Stimulated activated naive CD8-positive, alpha-beta T cell treated with anti-CD3 and anti-CD28 coated beads, Interleukin-15, Interleukin-2, amounts not matched to agents 100 U/mL and 50 U/mL, for 24 hours (primary cell): ENCODE results near the gene TP73.

ENCODE experiments used
- ATAC-seq: fragments of 150-1000 bp; cut with Tn5 transposase; one replicate; pipeline ENCODE4 v1.10.0; 2021
- DNase-seq: peaks from one replicate; pipeline ENCODE4 v3.0.0; 2021

Gene TP73

DNA sequence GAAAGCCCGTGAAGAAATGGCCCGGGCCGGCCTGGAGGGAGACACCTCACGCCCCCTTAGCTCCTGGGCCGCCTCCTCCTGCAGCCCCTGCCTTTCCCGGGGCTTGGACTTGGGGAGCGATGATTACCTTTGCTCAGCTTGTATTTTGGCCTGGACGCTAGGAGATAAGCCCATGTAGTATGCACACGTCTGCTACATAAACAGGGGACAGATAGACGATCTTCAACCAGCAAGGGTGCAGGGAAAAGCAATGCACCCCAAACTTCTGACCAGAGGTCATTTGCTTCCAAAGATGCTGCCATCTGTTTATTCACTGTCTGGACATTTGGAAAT is 936 bp downstream of the TP73 start:
- ATAC-seq (no peak), DNase-seq (no peak)

DNA sequence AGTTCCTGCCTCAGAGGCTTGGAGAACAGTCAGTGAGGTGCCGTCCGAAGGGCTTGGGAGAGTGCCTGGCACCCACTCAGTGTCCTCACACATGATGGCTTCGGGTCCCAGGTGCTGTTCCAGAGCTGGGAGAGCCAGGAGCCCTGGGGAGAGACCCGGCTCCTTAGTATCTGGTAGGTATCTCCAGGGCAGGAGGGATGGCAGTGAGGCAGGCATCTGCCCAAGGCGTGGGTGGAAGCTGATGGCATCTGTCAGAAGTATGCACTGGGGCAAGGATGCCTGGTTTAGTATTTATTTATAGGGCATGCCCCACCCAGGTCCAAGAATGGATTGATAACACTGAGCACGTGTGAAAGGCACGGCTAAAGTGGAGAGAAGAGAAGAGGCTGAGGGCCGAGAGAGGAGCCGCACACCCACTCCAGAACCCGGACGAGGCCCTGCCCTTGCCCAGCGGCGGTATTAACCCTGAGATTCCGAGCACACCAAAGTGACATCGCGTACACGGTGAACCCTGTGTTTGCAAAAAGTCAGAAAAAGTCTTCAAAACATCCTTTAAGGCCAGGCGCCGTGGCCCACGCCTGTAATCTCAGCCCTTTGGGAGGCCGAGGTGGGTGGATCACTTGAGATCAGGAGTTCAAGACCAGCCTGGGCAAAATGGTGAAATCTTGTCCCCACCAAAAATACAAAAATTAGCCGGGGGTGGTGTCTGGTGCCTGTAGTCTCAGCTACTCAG is 2.4 kb downstream of the TP73 start:
- DNase-seq (no peak), ATAC-seq (no peak)

DNA sequence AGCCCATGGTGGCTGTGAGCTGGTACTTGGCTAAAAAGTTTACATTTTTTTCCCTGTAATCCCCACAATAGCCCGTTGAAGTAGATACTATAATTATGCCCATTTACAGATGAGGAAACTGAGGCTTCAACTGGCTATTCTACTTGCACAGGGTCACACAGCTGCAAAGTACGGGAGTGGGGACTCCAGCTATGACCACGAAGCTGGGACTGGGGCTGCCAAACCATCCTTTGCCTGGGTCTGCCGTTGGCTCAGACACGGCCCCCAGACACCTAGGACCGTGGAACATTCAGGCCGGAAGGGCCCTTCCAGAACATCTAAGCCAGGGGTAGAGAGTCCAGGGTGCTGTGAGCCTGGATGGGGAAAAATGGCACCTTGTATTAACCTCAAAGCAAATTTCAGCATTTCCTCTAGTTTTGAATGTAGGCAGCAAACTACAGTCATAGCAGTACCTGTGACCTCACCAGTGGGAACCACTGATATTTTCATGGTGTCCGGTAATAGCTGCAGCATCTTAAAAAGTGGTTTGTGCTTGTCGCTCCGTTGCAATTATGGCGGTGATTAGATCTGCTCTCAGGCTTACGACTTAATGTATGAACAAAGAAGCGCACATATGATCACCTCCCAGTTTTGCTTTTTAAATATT is 4.3 kb downstream of the TP73 start:
- DNase-seq (peak; percentile 27), ATAC-seq (peak; percentile 44)

- ATAC-seq, result no peak
- DNase-seq, result no peak
Measured at GRCh38 chr1:3657096-3657475, 4.8 kb downstream of the TP73 start.

DNA sequence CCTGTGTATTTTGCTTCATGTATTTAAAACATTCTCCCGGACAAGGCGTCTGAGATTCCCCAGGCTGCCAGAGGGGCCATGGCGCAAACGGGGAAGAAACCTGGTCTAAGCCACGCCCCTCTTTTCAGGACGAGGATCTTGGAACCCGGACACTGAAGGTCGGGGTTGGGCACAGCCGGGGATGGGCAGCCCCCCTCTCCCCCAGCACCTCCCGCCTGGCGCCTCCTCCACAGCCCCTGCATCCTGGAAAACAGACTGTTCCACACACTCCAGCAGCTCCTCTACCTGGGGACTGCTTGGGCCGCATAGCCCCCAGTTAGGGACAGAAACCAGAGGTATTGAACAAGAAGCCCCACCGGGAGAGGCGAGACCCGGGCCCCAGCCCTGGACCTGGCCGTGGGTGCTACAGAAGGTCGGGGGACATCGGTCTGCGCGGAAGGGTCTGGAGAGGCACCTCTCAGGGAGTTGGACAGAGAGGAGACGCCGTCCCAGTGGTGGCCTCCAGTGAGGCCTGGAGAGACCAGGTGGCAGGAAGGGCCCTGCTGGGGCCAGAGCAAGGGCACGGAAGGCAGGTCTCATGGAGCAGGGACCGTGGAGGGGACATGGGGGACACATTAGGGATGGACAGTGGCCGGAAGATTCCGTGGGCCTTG is 5.4 kb downstream of the TP73 start:
- no peak for DNase-seq
- no peak for ATAC-seq

DNA sequence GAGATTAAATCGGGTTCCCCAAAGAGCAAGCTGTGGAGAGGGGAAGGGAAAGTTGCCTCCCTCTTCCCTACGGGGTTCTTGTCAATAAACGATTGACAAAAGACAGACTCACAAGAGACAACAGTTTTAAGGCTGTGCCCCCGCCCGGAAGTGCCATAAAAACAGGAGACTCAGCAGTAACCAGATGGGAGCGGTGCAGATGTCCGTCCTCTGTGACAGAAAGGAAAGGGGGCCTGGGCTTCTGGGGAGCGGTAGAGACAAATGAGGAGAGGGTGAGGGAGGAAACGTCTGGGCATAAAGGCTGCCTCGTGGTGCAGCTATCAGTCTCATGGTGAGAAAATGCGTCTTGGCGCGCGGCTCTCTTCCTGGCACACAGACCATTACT is 5.9 kb downstream of the TP73 start:
- DNase-seq (no peak), ATAC-seq (no peak)

- ATAC-seq, result no peak
- DNase-seq, result no peak
Measured at GRCh38 chr1:3659093-3659492, 6.8 kb downstream of the TP73 start.

GRCh38 chr1:3660704-3661103 is 8.4 kb downstream of the TP73 start:
- ATAC-seq, result no peak

DNA sequence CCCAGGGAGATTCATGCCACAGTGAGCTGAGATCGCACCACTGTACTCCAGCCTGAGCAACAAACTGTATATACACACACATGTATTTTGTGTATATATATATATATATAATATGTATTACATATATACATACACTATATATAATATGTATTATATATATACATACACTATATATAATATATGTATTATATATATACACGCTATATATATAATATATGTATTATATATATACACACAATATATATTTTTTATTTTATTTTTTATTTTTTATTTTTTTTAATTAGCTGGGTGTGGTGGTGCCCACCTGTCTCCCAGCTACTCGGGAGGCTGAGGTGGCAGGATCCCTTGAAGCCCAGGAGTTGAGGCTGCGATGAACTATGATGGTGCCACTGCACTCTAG is 9.3 kb downstream of the TP73 start:
- DNase-seq (no peak), ATAC-seq (no peak)

More at GRCh38 chr1:3660704-3661103, 8.4 kb downstream of the TP73 start:
- DNase-seq, result no peak

DNA sequence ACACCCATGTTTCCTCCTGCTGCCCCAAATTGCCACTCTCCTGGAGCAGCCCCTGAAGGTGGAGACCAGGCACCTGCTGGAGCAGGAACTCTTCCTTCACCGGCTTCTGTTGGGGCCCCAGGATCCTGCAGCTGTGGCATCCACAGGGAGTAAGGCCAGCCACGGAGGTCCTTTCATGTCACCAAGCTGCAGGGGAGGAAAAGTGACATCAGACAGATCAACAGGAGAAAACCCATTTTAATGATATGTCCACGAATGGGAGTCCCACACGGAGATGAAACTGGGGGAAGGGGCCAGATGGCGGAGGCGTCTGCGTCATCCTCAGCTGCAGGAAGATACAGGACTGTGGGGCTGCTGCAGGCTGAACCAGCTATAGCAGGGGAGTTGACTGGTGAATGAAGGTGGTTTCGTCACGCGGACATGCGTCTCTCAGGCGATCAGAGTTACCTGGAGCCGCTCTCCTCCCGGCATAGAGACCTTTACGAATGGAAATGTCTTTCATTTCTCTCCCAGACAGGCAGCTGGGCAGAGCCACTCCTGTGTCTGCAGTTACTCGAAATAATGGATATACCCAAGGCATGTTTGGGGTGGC is 9.9 kb downstream of the TP73 start:
- ATAC-seq (no peak), DNase-seq (no peak)

GRCh38 chr1:3663999-3664699 is 11.8 kb downstream of the TP73 start:
- DNase-seq (no peak), ATAC-seq (no peak)

- ATAC-seq (no peak), DNase-seq (no peak)
Measured at GRCh38 chr1:3664700-3665375, 12.5 kb downstream of the TP73 start.

GRCh38 chr1:3668148-3668547 is 15.8 kb downstream of the TP73 start:
- ATAC-seq, result no peak
- no peak for DNase-seq

DNA sequence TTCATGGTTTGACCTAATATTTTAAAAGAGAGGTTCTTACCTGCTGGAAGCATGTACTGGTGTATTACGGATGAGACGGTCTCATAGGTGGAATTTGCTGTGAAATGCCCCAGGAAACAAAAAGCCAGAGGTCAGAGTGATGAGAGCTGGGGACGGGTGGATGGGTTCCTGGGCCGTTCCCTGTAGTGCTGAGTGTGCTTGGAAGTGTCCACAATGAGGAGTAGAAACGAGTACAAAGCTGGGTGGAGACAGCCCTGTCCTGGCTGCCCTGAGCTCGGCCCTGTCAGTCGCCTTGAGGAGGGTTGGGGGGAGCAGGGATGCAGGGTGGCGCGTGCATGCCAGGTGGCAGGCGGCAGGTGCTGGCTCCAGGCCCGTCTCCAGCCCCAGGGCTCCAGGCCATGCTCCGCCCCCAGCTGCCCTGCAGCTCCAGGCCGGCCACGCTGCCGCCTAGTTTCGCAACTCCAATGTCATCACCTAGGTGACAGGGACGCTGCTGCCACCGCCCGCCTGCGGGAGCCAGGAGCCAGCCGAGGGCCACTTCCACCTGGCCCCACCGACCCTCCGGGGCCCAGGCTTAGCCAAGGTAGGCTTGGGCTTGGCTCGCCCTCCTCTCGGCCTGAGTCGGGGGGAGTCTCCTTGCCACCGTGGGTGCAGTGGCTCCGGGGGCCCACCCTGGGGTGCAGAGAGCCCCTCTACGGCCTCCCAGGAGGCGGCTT is 16.4 kb downstream of the TP73 start:
- DNase-seq (no peak), ATAC-seq (no peak)

DNA sequence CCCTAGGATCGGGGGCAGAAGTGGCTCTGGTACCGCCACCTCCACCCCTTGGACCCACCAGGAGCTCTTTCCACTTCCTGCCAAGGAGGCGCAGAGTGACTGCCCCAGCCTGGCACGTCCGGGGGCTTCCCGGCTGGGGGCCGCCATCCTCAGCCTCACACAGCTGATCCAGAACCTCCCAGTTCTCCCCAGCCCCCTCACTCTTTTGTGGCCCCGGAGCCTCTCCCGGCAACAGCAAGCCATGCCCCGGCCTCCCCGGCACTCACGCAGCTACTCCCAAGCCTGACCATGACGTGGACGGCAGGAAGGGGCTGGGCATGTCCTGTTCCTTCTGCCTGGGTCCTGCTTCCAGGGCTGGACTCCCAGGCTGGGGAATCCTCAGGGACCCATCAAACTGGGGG is 17.1 kb downstream of the TP73 start:
- ATAC-seq, result no peak

GRCh38 chr1:3669971-3670431 is 17.7 kb downstream of the TP73 start:
- DNase-seq (no peak), ATAC-seq (no peak)

More for the DNA sequence above, 17.1 kb downstream of the TP73 start:
- no peak for DNase-seq

DNA sequence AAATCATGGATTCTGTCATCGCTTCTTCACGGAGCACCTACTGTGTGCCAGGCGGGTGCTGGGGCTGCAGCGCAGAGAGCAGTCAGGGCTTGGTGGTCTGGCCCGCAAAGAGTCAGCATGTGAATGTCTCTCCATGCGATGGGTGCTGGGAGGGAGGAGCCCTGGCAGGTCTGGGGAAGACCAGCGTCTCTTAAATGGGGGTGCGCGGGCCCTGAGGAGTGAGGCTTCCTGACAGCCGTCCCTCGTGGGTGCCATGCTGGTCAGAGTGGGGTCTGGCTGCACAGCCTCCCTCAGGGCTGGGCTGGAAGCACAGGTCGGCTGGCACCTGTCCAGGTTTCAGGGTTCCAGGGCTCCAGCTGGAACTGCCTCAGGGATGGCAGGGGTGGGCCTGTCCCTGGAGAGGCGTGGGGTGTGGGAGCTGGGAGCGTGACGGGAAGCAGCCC is 18.5 kb downstream of the TP73 start:
- DNase-seq (no peak), ATAC-seq (no peak)

DNA sequence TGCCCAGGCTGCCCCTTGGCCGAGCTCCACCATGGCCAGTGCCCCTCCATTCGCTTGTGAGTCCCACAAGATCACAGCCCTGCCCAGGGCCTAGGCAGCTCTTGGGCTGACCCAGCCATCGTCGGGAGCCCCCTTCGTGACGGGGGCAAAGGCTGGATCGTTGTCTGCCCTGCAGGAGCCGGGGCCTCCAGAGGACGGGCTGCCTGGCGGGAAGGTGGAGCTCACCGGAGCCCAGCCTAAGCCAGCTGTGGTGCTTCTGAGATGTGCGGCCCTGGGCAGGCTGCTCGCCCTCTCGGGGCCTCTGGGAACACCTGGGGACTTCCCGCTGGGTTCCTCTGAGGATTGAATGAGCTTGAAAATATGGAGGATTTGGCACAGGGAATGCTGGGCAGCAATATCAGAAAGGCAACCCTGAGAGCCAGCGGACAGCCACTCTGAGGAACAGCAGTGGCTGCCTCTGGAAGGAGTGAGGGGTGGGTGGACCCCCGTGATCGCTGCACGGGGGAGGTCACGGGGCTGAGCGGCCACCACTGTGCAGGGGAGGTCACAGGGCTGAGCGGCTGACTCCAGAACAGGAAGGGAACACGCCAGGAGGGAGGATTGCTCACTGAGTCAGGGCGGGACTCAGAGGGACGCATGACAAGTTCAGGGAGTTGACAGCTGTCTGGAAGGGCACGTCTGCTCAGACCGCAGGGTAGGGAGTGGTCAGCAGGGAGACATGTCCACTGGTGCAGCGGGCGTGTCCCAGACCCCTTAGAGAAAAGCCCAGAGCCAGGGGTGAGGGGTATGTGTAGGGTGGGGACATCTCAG is 19.3 kb downstream of the TP73 start:
- DNase-seq (no peak), ATAC-seq (no peak)

DNA sequence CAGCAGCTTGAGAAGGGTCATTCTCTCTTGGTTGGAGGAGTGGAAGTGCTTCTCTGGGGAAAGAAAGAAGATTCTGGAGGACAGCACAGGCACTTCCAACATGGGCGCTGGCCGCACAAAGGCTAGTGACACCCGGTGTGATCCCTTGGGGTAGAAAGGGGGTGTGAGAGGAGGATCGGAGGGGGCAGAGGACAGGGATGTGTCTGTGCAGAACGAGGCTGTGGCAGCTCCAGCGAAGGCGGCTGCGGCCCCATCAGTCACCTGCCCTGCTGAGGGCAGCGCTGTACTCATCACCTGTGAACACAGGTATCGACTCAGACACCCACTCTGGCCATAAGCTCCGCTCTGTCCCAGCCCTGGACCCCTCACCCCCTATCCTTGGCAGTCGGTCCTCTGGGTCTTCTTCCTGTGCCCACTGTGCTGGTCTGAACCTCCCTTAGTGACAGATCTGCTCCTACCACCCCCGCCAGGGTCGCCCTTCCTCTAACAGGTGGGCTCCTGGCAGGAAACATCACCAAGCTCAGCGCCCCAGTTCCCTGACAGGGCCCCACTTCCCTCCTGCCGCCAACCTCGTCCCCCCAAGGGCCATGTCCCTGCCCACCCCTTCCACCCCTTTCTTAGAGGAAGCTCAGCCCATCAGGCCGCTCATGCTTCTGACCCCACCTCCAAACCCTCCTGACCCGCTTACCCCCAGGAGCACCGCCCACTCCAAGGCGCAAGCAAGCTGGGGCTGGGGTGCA is 20.1 kb downstream of the TP73 start:
- DNase-seq (no peak), ATAC-seq (no peak)

DNA sequence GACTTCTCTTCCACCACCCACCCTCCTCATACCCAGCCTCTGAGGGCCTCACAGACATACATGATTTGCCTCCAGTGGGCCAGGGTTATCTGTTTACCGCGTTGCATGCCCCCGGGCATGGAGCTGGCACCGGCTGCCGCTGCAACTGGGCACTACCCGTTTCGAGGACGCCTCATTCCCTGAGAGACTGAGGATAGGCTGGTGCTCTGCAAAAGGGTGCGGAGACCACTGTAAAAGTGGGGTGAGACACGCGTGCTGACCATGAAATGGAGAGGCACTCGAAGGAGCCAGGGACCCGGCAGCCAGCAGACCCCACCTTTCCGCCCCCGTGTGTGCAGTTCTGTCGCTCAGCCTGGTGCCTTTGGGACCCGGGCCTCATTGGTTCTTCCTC is 20.6 kb downstream of the TP73 start:
- DNase-seq, result no peak
- no peak for ATAC-seq
